Activated B cell treated with CpG ODN at 0.5 μM for 24 hours (primary cell): ENCODE results near the gene RPS6KB2. TPM values are rescaled to one million over a fixed set of nuclear protein-coding genes. Genes with fewer than 3 reads are reported as not detected.
A peak's percentile ranks its signal among the peaks of the same experiment; 100 is the strongest.

Source experiments
- ATAC-seq: fragments of 200-7000 bp; cut with Tn5 transposase; one replicate; pipeline ENCODE4 v1.10.0; 2021; ENCODE audit warnings: low read depth, mild to moderate bottlenecking, moderate library complexity
- CTCF ChIA-PET: fragments of 350-600 bp; sonication (Branson Sonifier 250); formaldehyde crosslinking; loops from one replicate; lab custom pipeline; 2021; ENCODE audit warnings: antibody characterized with exemption; lab: Charles Lee
- POLR2A ChIA-PET: fragments of 350-600 bp; sonication (Branson Sonifier 250); formaldehyde crosslinking; loops from one replicate; lab custom pipeline; 2021; ENCODE audit warnings: antibody characterized with exemption; lab: Charles Lee
- DNase-seq: peaks from one replicate; pipeline ENCODE4 v3.0.0; 2022
- H3K27ac Mint-ChIP-seq: one replicate; pipeline ENCODE4 v1.8.0; 2020; ENCODE audit warnings: mixed read lengths
- H3K27me3 Mint-ChIP-seq: one replicate; pipeline ENCODE4 v1.8.0; 2021; ENCODE audit warnings: mixed read lengths
- H3K36me3 Mint-ChIP-seq: one replicate; pipeline ENCODE4 v1.8.0; 2021; ENCODE audit warnings: low read depth, mixed read lengths
- H3K4me1 Mint-ChIP-seq: one replicate; pipeline ENCODE4 v1.8.0; 2021; ENCODE audit warnings: mixed read lengths
- H3K4me3 Mint-ChIP-seq: one replicate; pipeline ENCODE4 v1.8.0; 2020; ENCODE audit warnings: mild to moderate bottlenecking, mixed read lengths
- H3K9me3 Mint-ChIP-seq: one replicate; pipeline ENCODE4 v1.8.0; 2020; ENCODE audit warnings: mixed read lengths
- CTCF ChIP-seq: fragments of 200-600 bp; IDR thresholded peaks from one replicate; pipeline ENCODE4 v1.8.0; 2022; ENCODE audit warnings: antibody characterized with exemption, mild to moderate bottlenecking
- intact Hi-C: fragments of 100-400 bp; cut with micrococcal nuclease; formaldehyde crosslinking; loops from one replicate; pipeline ENCODE4 v1.15.1; 2024
- total RNA-seq: library from RNA; stranded (reverse); gene quantifications from 2 replicates; pipeline ENCODE4 v1.2.3, GENCODE V29; 2022

Gene RPS6KB2
- total RNA-seq, 1 donor from 2014 or later, result 74.5 TPM

- intact Hi-C loops, result loop anchor here (2.0 kb wide), 1 partner anchor 17 kb away; the partner anchor contains the start of gene PTPRCAP
- ATAC-seq (no peak), DNase-seq (no peak)
- H3K27ac Mint-ChIP-seq, result peak overlapping the region; percentile 83
- H3K4me3 Mint-ChIP-seq, result peak overlapping the region; percentile 79
- TF ChIP-seq CTCF, result no peak
- H3K27me3 Mint-ChIP-seq, result no peaks in the 10 kb centered on the region
- H3K4me1 Mint-ChIP-seq, result peaks cover 53% of the 10 kb centered on the region
- ChIA-PET CTCF (interaction anchor here (1.0 to 5.0 kb wide), 3 partner anchors 8 to 17 kb away, joined by 3 to 53 read pairs (median 3); partner anchors contain the start of genes PPP1CA and TBC1D10C), POLR2A (interaction anchor here (0.6 to 13.9 kb wide), 18 partner anchors 9 to 68 kb away, joined by 4 to 404 read pairs (median 17); partner anchors contain the start of genes CORO1B, POLD4, PPP1CA and PTPRCAP)
- no peaks in the 10 kb centered on the region for H3K36me3 Mint-ChIP-seq
- H3K9me3 Mint-ChIP-seq, result no peaks in the 10 kb centered on the region
These were observed 8.1 kb upstream of the RPS6KB2 start for GRCh38 chr11:67420147-67420645.

GRCh38 chr11:67420646-67421429, 7.5 kb upstream of the RPS6KB2 start:
- H3K4me1 Mint-ChIP-seq, result peaks cover 52% of the 10 kb centered on the region

GRCh38 chr11:67421430-67422031, 6.8 kb upstream of the RPS6KB2 start:
- ChIA-PET CTCF (interaction anchor here (1.0 to 5.0 kb wide), 3 partner anchors 10 to 18 kb away, joined by 3 to 53 read pairs (median 3); partner anchors contain the start of genes PPP1CA and TBC1D10C), POLR2A (interaction anchor here (0.6 to 13.9 kb wide), 12 partner anchors 10 to 193 kb away, joined by 3 to 404 read pairs (median 12); partner anchors contain the start of genes PPP1CA, PTPRCAP, RAD9A and RPS6KB2)
- DNase-seq, result no peak
- Mint-ChIP-seq H3K27ac (peak overlapping the region; percentile 77), H3K4me3 (peak overlapping the region; percentile 74), H3K4me1 (peaks cover 45% of the 10 kb centered on the region), H3K27me3 (no peaks in the 10 kb centered on the region), H3K9me3 (no peaks in the 10 kb centered on the region), H3K36me3 (no peaks in the 10 kb centered on the region)
- no peak for TF ChIP-seq CTCF
- intact Hi-C loops, result loop anchor here (1.0 to 2.0 kb wide), 3 partner anchors 15 to 43 kb away; partner anchors contain the start of gene PTPRCAP
- no peak for ATAC-seq

More at GRCh38 chr11:67420646-67421429, 7.5 kb upstream of the RPS6KB2 start:
- Mint-ChIP-seq H3K36me3 (no peaks in the 10 kb centered on the region), H3K9me3 (no peaks in the 10 kb centered on the region), H3K4me3 (peak overlapping the region; percentile 79), H3K27me3 (no peaks in the 10 kb centered on the region), H3K27ac (peak overlapping the region; percentile 83)
- intact Hi-C loops, result loop anchor here (1.0 to 2.0 kb wide), 3 partner anchors 16 to 43 kb away; partner anchors contain the start of gene PTPRCAP
- ChIA-PET CTCF (interaction anchor here (1.0 to 5.0 kb wide), 3 partner anchors 9 to 18 kb away, joined by 3 to 53 read pairs (median 3); partner anchors contain the start of genes PPP1CA and TBC1D10C), POLR2A (interaction anchor here (0.6 to 13.9 kb wide), 18 partner anchors 9 to 193 kb away, joined by 3 to 404 read pairs (median 12); partner anchors contain the start of genes CORO1B, POLD4, PPP1CA and PTPRCAP)
- ATAC-seq (peak; percentile 85), DNase-seq (peak; percentile 98)
- TF ChIP-seq CTCF, result no peak

GRCh38 chr11:67422891-67423290, 5.4 kb upstream of the RPS6KB2 start:
- H3K27me3 Mint-ChIP-seq, result no peaks in the 10 kb centered on the region
- ChIA-PET CTCF (interaction anchor here (1.1 kb wide), 1 partner anchor 13 kb away, joined by 3 read pairs; no protein-coding TSS in a partner anchor), POLR2A (interaction anchor here (1.3 to 13.9 kb wide), 5 partner anchors 12 to 45 kb away, joined by 3 to 404 read pairs (median 9); partner anchors contain the start of genes PPP1CA, PTPRCAP and TBC1D10C)
- ATAC-seq (no peak), DNase-seq (no peak)
- intact Hi-C loops, result no loop called here
- H3K36me3 Mint-ChIP-seq, result no peaks in the 10 kb centered on the region
- no peak for TF ChIP-seq CTCF
- peaks cover 39% of the 10 kb centered on the region for H3K4me1 Mint-ChIP-seq
- peak overlapping the region; percentile 32 for H3K4me3 Mint-ChIP-seq
- H3K9me3 Mint-ChIP-seq, result no peaks in the 10 kb centered on the region
- H3K27ac Mint-ChIP-seq, result no peak overlapping the region
